IPS-NIHi11 (cell line): ENCODE measurements around the gene PFKFB3.
"Not testable (repeated sequence)": the region's sequence is repeated elsewhere in the genome, so short reads cannot be mapped to it uniquely, and the experiment has no call there.

ENCODE experiments used
- DNase-seq: peaks from one replicate; pipeline ENCODE4 v3.0.0; 2012; ENCODE audit warnings: mixed read lengths, low spot score

PFKFB3 gene

GRCh38 chr10:6236349-6237198 lies 33.8 kb downstream of the PFKFB3 start:
- no peak for DNase-seq

DNA sequence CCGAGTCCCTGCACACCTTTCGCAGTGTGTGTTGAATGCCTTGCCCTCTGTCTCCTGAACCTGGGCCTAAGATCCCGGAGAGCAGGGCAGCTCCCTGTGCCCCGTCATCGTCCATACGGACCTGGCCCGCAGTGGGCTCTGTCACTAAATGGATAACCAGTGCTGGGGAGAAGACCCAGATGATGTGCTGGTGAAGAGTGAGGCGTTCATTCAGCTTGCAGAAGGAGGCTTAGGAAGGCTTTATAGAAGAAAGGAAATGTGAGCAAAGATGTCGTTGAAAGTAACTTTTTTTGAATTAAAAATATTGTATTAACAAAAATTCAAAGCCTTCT lies 34.4 kb downstream of the PFKFB3 start:
- DNase-seq, result no peak

DNA sequence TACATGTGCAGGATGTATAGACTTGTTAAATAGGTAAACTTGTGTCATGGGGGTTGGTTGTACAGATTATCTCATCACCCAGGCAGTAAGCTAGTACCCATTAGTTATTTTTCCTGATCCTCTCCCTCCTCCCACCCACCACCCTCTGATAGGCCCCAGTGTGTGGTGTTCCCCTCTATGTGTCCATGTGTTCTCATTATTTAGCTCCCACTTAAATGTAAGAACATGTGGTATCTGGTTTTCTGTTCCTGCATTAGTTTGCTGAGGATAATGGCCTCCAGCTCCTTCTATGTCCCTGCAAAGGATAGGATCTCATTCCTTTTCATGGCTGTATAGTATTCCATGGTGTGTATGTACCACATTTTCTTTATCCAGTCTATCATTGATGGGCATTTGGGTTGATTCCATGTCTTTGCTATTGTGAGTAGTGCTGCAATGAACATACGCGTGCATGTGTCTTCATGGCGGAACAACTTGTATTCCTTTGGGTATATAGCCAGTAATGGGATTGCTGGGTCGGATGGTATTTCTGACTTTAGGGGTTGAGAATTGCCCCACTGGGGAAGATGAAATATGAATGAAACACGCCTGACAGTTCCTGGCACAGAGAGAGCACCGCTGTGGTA lies 36.0 kb downstream of the PFKFB3 start:
- DNase-seq, result not testable (repeated sequence)

DNA sequence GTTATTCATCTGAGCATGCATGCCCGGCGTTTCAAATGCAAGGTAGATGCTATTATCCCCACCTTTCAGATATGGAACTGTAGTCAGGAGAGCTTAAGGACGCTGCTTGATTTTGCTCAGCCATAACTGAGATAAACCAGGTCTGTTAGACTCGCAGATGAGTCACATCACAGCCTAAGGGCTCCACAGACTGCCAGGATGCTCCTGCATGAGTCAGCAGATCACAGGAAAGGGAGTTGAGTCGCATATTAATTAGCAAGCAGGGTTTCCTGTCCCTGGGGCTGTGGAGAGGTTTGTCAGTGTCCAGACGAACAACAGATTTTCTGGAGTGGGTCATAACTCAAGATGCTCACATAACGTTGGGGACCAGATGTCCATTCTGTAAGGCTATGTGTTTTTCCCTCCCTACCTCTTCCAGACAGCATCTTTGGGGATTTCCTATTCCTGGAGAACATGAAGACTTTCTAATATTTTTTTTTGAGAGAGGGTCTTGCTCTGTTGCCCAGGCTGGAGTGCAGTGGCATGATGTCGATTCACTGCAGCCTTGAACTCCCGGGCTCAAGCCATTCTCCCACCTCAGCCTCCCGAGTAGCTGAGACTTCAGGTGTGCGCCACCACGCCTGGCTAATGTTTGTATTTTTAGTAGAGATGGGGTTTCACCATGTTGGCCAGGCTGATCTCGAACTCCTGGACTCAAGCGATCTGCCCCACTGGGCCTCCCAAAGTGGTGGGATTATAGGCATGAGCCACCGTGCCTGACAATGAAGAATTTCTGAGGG lies 36.7 kb downstream of the PFKFB3 start:
- no peak for DNase-seq

GRCh38 chr10:6240254-6240653 lies 37.5 kb downstream of the PFKFB3 start:
- DNase-seq, result no peak

- DNase-seq, result no peak
Measured at GRCh38 chr10:6242089-6242488, 39.4 kb downstream of the PFKFB3 start.

DNA sequence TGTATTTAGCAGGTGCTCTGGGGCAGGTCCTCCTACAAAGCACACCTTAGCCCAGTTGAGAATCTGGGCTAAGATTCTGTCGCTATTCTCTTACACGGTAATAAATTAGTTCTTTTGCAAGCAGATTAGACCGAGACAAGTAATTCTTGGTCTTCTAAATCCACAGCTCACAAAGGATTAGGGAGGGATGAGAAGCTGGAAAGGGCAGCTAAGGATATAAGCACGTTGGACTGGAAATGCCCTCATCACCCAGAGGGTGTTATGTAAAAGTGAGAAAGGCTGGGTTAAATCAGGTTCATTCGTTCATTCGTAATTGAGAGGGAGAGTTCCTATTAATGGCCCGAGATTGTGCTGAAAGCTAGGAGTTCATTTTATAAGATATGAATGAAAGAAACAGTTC lies 41.8 kb downstream of the PFKFB3 start:
- no peak for DNase-seq

- DNase-seq, result no peak
Measured at GRCh38 chr10:6247041-6247712, 44.4 kb downstream of the PFKFB3 start.

GRCh38 chr10:6248908-6249307 lies 46.2 kb downstream of the PFKFB3 start:
- not testable (repeated sequence) for DNase-seq

GRCh38 chr10:6249698-6250097 lies 47.0 kb downstream of the PFKFB3 start:
- no peak for DNase-seq

GRCh38 chr10:6250745-6251144 lies 48.0 kb downstream of the PFKFB3 start:
- DNase-seq, result no peak

DNA sequence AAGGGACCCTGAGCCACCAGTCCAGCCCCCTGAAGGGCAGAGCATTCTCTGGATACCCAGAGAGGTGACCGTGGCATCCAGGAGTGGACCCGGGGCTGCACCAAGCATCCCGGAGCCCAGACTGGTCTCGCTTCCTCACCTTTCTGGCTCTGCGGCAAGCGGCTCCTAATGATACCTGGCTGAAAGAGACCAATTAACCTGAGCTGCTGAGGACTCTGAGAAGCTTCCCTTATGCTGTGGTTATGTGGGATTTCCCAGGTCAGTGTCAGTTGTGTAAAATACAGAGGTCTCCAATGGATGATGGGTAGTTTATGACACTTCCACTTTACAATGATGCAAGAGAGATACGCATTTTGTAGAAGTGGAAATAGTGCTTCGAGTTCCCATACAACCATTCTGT lies 51.5 kb downstream of the PFKFB3 start:
- no peak for DNase-seq

DNA sequence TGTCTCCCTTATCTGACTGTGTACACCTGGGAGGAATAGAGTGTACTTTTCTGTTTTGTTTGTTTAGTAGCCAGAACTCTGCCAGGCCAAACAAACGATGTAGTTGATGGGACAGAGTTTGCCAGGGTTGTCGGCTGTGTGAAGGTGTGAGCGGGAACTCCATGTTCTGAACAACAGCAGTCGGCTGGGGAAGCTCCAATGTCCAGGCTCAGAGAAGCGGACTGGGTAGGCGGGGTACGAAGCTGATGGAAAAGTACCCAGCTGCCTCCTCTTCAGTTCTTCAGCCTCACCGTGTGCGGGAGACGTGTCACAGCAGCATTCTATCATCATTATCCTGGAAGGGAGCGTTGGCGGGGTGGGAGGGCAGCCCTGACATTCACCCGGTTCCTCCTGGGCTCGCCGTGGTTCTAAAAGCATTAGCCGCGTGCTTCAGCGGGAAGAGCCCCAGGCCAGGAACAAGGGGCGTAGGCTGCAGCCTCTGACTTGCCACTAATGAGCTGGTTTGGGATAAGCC lies 52.9 kb downstream of the PFKFB3 start:
- no peak for DNase-seq

- DNase-seq, result no peak
Measured at GRCh38 chr10:6256439-6256838, 53.7 kb downstream of the PFKFB3 start.

GRCh38 chr10:6259153-6259552 lies 56.4 kb downstream of the PFKFB3 start:
- DNase-seq, result no peak

GRCh38 chr10:6260843-6261242 lies 58.1 kb downstream of the PFKFB3 start:
- DNase-seq, result no peak

- DNase-seq, result no peak
Measured at GRCh38 chr10:6267941-6268340, 65.2 kb downstream of the PFKFB3 start.

DNA sequence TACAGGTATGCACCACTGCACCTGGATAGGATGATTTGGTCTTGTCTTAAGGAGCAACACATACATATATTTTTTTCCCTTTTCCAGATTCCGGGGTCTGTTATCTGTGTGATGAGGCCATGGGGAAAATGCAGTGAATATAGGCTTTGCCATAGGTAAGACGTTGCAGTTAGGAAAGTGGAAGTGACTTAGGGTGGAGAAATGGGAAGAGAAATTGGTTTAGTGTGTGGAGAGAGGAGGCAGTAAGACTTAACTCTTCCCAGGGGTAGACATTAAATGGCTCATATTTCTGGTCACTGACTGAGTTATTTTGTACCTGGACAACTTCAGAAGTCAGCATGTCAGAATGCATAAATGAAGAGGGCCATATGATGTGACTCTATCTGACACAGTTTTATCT lies 66.7 kb downstream of the PFKFB3 start:
- DNase-seq, result no peak

- no peak for DNase-seq
Measured at GRCh38 chr10:6269953-6270867, 67.5 kb downstream of the PFKFB3 start.

DNA sequence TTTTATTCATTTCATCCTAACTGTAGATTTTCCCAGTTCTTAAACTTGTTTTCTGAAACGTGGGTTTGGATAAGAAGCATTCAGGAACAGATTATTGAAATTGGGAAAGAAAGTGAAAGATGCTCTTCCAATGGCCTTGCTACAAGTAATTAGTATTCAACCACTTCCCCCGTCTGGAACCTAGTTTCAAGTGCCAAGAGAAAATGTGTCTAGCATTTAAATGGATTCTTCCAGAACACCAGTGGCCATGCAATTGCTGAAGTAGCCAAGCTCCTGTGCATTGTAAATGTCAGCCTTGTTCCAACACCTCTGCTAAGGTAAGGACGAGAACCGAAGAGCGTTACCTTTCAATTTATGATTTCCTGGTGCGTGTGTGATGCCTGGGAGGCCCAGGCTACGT lies 68.2 kb downstream of the PFKFB3 start:
- no peak for DNase-seq

- no peak for DNase-seq
Measured at GRCh38 chr10:6271663-6272062, 68.9 kb downstream of the PFKFB3 start.
